Stimulated activated CD8-positive, alpha-beta memory T cell treated with anti-CD3 and anti-CD28 coated beads, Interleukin-12 subunit alpha, Interleukin-12 subunit beta, amount 100 ng/mL, for 24 hours (primary cell): ENCODE results near the gene TOPORS.
A peak's percentile ranks its signal among the peaks of the same experiment; 100 is the strongest.
"Not testable (repeated sequence)": the region's sequence is repeated elsewhere in the genome, so short reads cannot be mapped to it uniquely, and the experiment has no call there.

ENCODE experiments used
- DNase-seq: peaks from one replicate; pipeline ENCODE4 v3.0.0-alpha.2; 2020; ENCODE audit errors: extremely low read depth

The TOPORS gene

GRCh38 chr9:32566770-32567169 lies 14.4 kb upstream of the TOPORS start:
- DNase-seq: no peak

- no peak for DNase-seq
These were observed 13.6 kb upstream of the TOPORS start for GRCh38 chr9:32565967-32566366.

- DNase-seq: no peak
These were observed 6.1 kb upstream of the TOPORS start for GRCh38 chr9:32558408-32558934.

GRCh38 chr9:32554591-32554990 lies 2.2 kb upstream of the TOPORS start:
- no peak for DNase-seq

GRCh38 chr9:32554107-32554506 lies 1.7 kb upstream of the TOPORS start:
- no peak for DNase-seq

- DNase-seq: peak; percentile 7
These were observed 922 bp downstream of the TOPORS start for GRCh38 chr9:32551276-32552051.

GRCh38 chr9:32550562-32551275 lies 1.7 kb downstream of the TOPORS start:
- peak; percentile 80 for DNase-seq

- no peak for DNase-seq
These were observed 2.2 kb downstream of the TOPORS start for GRCh38 chr9:32550150-32550561.

GRCh38 chr9:32548213-32548612 lies 4.2 kb downstream of the TOPORS start:
- DNase-seq: not testable (repeated sequence)

- DNase-seq: no peak
These were observed 6.5 kb downstream of the TOPORS start for GRCh38 chr9:32545884-32546283.

- no peak for DNase-seq
These were observed 9.3 kb downstream of the TOPORS start for GRCh38 chr9:32543047-32543446.

GRCh38 chr9:32533816-32534215 lies 18.6 kb downstream of the TOPORS start:
- DNase-seq: no peak

- DNase-seq: no peak
These were observed 19.1 kb downstream of the TOPORS start for GRCh38 chr9:32533336-32533735.

GRCh38 chr9:32526707-32527048 lies 25.7 kb downstream of the TOPORS start:
- DNase-seq: no peak

GRCh38 chr9:32526041-32526706 lies 26.2 kb downstream of the TOPORS start, which contains the start of gene RIGI:
RIGI (minus strand) TSS chr9:32526196; CDS start chr9:32526166, 30 bp downstream.
- peak; percentile 49 for DNase-seq

- DNase-seq: no peak
These were observed 26.7 kb downstream of the TOPORS start for GRCh38 chr9:32525709-32526030.

GRCh38 chr9:32524892-32525708 lies 27.3 kb downstream of the TOPORS start:
- no peak for DNase-seq

- not testable (repeated sequence) for DNase-seq
These were observed 27.9 kb downstream of the TOPORS start for GRCh38 chr9:32524558-32524891.

- DNase-seq: no peak
These were observed 28.5 kb downstream of the TOPORS start for GRCh38 chr9:32523910-32524309.

GRCh38 chr9:32518276-32518675 lies 34.1 kb downstream of the TOPORS start:
- no peak for DNase-seq

- DNase-seq: no peak
These were observed 36.1 kb downstream of the TOPORS start for GRCh38 chr9:32516241-32516640.

- no peak for DNase-seq
These were observed 43.7 kb downstream of the TOPORS start for GRCh38 chr9:32508728-32509127.
